Measurements from ENCODE around the gene TNFSF15.
"Not testable (repeated sequence)": the region's sequence is repeated elsewhere in the genome, so short reads cannot be mapped to it uniquely, and the experiment has no call there.

Gene TNFSF15

GRCh38 chr9:114745879-114746550, 59.8 kb downstream of the TNFSF15 start:
- no peak for DNase-seq

GRCh38 chr9:114745108-114745848, 60.6 kb downstream of the TNFSF15 start:
- no peak for DNase-seq

GRCh38 chr9:114743446-114743845, 62.4 kb downstream of the TNFSF15 start:
- no peak for DNase-seq

GRCh38 chr9:114742947-114743346, 62.9 kb downstream of the TNFSF15 start:
- no peak for DNase-seq

- not testable (repeated sequence) for DNase-seq
These were observed 64.3 kb downstream of the TNFSF15 start for GRCh38 chr9:114741521-114741920.

GRCh38 chr9:114738581-114739316, 67.1 kb downstream of the TNFSF15 start:
- DNase-seq, result peak; percentile 26

GRCh38 chr9:114737847-114738246, 68.0 kb downstream of the TNFSF15 start:
- DNase-seq, result no peak

- no peak for DNase-seq
These were observed 68.7 kb downstream of the TNFSF15 start for GRCh38 chr9:114737118-114737517.

- DNase-seq, result no peak
These were observed 70.1 kb downstream of the TNFSF15 start for GRCh38 chr9:114735704-114736103.

- DNase-seq, result not testable (repeated sequence)
These were observed 70.7 kb downstream of the TNFSF15 start for GRCh38 chr9:114735139-114735538.
